K562 (cell line): ENCODE data around the gene UTP11.

Experiments
- CTCF ChIP-seq, 3 experiments: IDR thresholded peaks in 2 of 3; conservative IDR thresholded peaks in 1 of 3; 2 replicates each; pipeline ENCODE4 v1.5.1; 2011 to 2012; ENCODE audit warnings: low read length in 3 of 3, mild to moderate bottlenecking in 3 of 3, control low read depth in 2 of 3, improper control_type of control experiment in 1 of 3, inconsistent platforms in 1 of 3, low read depth in 1 of 3, mixed read lengths in 1 of 3, moderate library complexity in 1 of 3; ENCODE audit not compliant: insufficient read depth in 2 of 3
- EZH2 ChIP-seq: IDR thresholded peaks from 2 replicates; pipeline ENCODE4 v1.6.1; 2012; ENCODE audit warnings: low read depth, mild to moderate bottlenecking, inconsistent platforms, low read length, borderline replicate concordance
- FOS ChIP-seq: IDR thresholded peaks from 3 replicates; pipeline ENCODE4 v1.6.1; 2011; ENCODE audit not compliant: insufficient read length; ENCODE audit errors: extremely low read depth
- NCOA2 ChIP-seq, 2 experiments: fragments of 450-650 bp; IDR thresholded peaks; 2 replicates each; pipeline ENCODE4 v1.6.1; 2018; ENCODE audit warnings: mild to moderate bottlenecking in 2 of 2, moderate library complexity in 1 of 2; ENCODE audit not compliant: partially characterized antibody in 2 of 2
- ZNF316 ChIP-seq: fragments of 450-650 bp; IDR thresholded peaks from 2 replicates; pipeline ENCODE4 v1.6.1; 2016
- TF ChIP-seq, protein P1 (sequence below): sonication (generic); formaldehyde crosslinking; IDR thresholded peaks from 2 replicates; pipeline ENCODE4 v1.9.0; 2022; ENCODE audit warnings: mild to moderate bottlenecking, missing genetic modification reagents

- TF ChIP-seq, protein P1, sequence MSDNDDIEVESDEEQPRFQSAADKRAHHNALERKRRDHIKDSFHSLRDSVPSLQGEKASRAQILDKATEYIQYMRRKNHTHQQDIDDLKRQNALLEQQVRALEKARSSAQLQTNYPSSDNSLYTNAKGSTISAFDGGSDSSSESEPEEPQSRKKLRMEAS (CRISPR knock-in tag): no peak
- TF ChIP-seq CTCF (IDR thresholded peaks at IDR 0.05 in 2 of 3, conservative IDR thresholded peaks at IDR 0.05 in 1 of 3; ENCODE audit: insufficient read depth in 2 of 3, low read depth in 1 of 3, low read length in 3 of 3) (no peak), NCOA2 (IDR thresholded peaks at IDR 0.05; ENCODE audit: partially characterized antibody in 2 of 2) (no peak), EZH2 (no peak), ZNF316 (no peak), FOS (no peak)
Measured at GRCh38 chr1:38046333-38046883, 33.9 kb downstream of the UTP11 start, which contains the start of gene POU3F1.
